Gastrocnemius medialis (tissue), 4 donors: Measurements from ENCODE around the gene KCNJ5. TPM values are rescaled to one million over a fixed set of nuclear protein-coding genes. Genes with fewer than 3 reads are reported as not detected.

Source experiments
- ATAC-seq, 2 donors: fragments of 150-250 bp; one replicate each; pipeline ENCODE4 v1.9.1; 2016
- DNase-seq, 2 donors: peaks; one replicate each; pipeline ENCODE4 v3.0.0-alpha.2; 2019
- H3K27ac ChIP-seq, 4 donors: fragments of 200-600 bp; sonication (generic); 1 replicate in 1 of 4; 2 replicates in 3 of 4; pipeline ENCODE4 v1.5.1; 2016 to 2018; ENCODE audit warnings: mild to moderate bottlenecking in 2 of 4, moderate library complexity in 1 of 4
- H3K27me3 ChIP-seq, 3 donors: fragments of 200-600 bp; sonication (generic) in 2 of 3; 1 replicate in 1 of 3; 2 replicates in 2 of 3; pipeline versions ENCODE4 v1.5.1 to v1.6.0; 2016 to 2019; ENCODE audit warnings: mild to moderate bottlenecking in 1 of 3, moderate library complexity in 1 of 3
- H3K36me3 ChIP-seq, 2 donors: fragments of 200-600 bp; sonication (generic) in 1 of 2; one replicate each; pipeline ENCODE4 v1.5.1; 2017 to 2018
- H3K4me1 ChIP-seq, 2 donors: fragments of 200-600 bp; sonication (generic) in 1 of 2; one replicate each; pipeline ENCODE4 v1.5.1; 2016 to 2017; ENCODE audit warnings: mild to moderate bottlenecking in 2 of 2
- H3K4me3 ChIP-seq, 4 donors: fragments of 200-600 bp; sonication (generic) in 3 of 4; 1 replicate in 1 of 4; 2 replicates in 3 of 4; pipeline ENCODE4 v1.5.1; 2016 to 2019; ENCODE audit warnings: mild to moderate bottlenecking in 2 of 4
- H3K9me3 ChIP-seq, 3 donors: fragments of 200-600 bp; sonication (generic) in 2 of 3; 1 replicate in 1 of 3; 2 replicates in 2 of 3; pipeline ENCODE4 v1.5.1; 2016 to 2019
- POLR2A ChIP-seq, 2 donors: fragments of 450-650 bp; IDR thresholded peaks; one replicate each; pipeline ENCODE4 v1.6.1; 2017; ENCODE audit warnings: antibody characterized with exemption in 2 of 2, mild to moderate bottlenecking in 2 of 2, moderate library complexity in 2 of 2
- in situ Hi-C, 4 donors: fragments of 200-750 bp; cut with MboI; loops; one replicate each; pipeline versions ENCODE4 v1.15.0 to v1.8.0; 2017; ENCODE audit warnings: low sequenced_read_pairs in 4 of 4
- intact Hi-C: fragments of 100-400 bp; cut with DNase I; formaldehyde crosslinking; loops from one replicate; pipeline ENCODE4 v1.15.1; 2023; ENCODE audit warnings: low total_unique reads
- total RNA-seq, 4 donors: library from RNA; depleted of rRNA; stranded (reverse); fragments of >200 nt; gene quantifications; one replicate each; pipeline versions ENCODE4 v1.1.0 to v1.2.3, GENCODE V29; 2016
- TF ChIP-seq, protein P1 (sequence below), 5 experiments: fragments of 450-650 bp in 3 of 5; fragments of 200-600 bp in 2 of 5; sonication (generic) in 2 of 5; IDR thresholded peaks in 4 of 5; conservative IDR thresholded peaks in 1 of 5; 1 replicate in 4 of 5; 2 replicates in 1 of 5; pipeline ENCODE4 v1.5.1; 2016 to 2019; ENCODE audit warnings: antibody characterized with exemption in 5 of 5, mild to moderate bottlenecking in 3 of 5, moderate library complexity in 3 of 5

Gene KCNJ5
- total RNA-seq, 4 donors from 2014 or later, result 0.24 to 0.46 TPM; not detected in 2

DNA sequence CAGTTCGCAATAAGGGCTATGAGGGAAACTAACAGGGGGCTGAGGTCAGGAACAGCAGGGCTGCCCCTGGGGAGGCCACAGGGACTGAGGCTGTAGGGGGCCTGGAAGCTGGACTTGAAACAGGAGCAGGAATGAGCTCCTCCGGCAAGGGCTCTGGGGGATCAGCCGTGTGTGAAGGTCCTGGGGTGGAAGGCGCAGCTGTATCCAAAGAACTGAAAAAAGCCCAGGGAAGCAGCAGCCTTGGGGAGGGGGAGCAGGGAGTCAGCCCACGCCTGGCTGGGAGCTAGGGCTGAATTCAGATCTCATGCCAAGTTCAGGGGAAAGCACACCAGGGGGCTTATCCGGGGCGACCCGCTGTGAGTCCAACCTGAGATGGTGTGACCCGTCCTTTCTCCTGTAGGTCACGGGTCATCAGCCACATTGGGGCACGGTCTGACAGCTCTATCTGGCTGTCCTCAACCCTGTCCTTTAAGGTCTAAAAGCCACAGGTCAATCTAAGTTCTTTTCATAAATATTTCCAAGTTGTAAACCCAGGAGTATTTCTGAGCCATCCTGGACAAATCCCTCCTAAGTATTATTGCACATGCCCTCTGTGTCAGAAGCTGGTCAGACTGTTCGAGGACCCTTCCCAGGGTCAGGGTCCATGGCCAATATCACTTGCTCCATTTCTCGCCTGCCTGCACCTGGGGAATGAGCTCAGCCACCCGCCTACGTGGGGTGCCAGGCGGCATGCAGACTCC lies 33.5 kb downstream of the KCNJ5 start:
- Histone ChIP-seq H3K4me1 (no peaks in the 10 kb centered on the region), H3K27me3 (no peaks in the 10 kb centered on the region), H3K36me3 (no peaks in the 10 kb centered on the region), H3K27ac (no peak overlapping the region), H3K9me3 (no peaks in the 10 kb centered on the region), H3K4me3 (no peak overlapping the region)
- DNase-seq (no peak), ATAC-seq (no peak)
- intact Hi-C loops, result no loop called here
- in situ Hi-C loops, result loop anchor here in 1 of 4 donors (25.0 kb wide), 1 partner anchor 88 kb away; no protein-coding TSS in a partner anchor
- TF ChIP-seq POLR2A (IDR thresholded peaks at IDR 0.05), result no peak
- TF ChIP-seq, protein P1, sequence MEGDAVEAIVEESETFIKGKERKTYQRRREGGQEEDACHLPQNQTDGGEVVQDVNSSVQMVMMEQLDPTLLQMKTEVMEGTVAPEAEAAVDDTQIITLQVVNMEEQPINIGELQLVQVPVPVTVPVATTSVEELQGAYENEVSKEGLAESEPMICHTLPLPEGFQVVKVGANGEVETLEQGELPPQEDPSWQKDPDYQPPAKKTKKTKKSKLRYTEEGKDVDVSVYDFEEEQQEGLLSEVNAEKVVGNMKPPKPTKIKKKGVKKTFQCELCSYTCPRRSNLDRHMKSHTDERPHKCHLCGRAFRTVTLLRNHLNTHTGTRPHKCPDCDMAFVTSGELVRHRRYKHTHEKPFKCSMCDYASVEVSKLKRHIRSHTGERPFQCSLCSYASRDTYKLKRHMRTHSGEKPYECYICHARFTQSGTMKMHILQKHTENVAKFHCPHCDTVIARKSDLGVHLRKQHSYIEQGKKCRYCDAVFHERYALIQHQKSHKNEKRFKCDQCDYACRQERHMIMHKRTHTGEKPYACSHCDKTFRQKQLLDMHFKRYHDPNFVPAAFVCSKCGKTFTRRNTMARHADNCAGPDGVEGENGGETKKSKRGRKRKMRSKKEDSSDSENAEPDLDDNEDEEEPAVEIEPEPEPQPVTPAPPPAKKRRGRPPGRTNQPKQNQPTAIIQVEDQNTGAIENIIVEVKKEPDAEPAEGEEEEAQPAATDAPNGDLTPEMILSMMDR (IDR thresholded peaks at IDR 0.05 in 4 of 5, conservative IDR thresholded peaks at IDR 0.05 in 1 of 5), result no peak

DNA sequence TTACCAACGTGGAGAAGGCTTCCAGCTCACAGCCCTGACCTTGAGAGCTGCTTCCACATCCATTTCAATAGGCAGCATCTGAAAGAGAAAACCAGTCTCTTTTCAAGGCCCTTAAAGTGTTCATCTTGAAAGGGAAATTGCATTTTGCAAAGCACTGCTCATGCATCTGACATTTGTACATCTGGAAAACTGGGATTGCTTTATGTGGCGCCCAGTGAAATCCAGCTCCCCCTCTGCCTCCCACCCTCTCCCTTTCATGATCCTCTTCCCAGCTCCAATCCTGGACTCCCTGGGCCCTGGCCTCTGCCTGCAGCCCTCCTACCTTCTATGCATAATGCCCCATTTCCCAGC lies 34.1 kb downstream of the KCNJ5 start:
- intact Hi-C loops (no loop called here), in situ Hi-C loops (no loop called here)
- Histone ChIP-seq H3K36me3 (no peaks in the 10 kb centered on the region), H3K27me3 (no peaks in the 10 kb centered on the region), H3K4me1 (no peaks in the 10 kb centered on the region), H3K4me3 (no peak overlapping the region), H3K9me3 (no peaks in the 10 kb centered on the region), H3K27ac (no peak overlapping the region)
- ATAC-seq (no peak), DNase-seq (no peak)
- TF ChIP-seq POLR2A (IDR thresholded peaks at IDR 0.05), result no peak
- TF ChIP-seq, protein P1 (IDR thresholded peaks at IDR 0.05 in 4 of 5, conservative IDR thresholded peaks at IDR 0.05 in 1 of 5), result no peak

DNA sequence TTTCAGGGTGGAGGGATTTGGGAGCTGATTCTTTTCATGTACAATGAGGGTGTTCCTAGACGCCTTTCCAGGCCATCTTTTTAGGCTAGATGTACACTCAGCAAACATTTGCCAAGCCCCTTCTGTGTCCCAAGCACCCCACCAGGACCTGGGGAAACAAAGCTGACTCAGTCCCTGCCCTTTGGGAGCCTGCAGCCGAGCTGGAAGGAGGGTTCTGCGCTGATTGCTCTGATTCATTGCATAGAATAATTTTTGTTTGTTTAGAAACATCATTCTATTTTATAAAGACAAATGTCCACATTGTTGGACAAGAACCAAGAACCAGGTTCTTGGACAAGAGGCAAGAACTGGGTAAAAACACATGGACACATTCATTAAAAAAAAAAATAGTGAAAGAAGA lies 34.8 kb downstream of the KCNJ5 start:
- Histone ChIP-seq H3K4me1 (no peaks in the 10 kb centered on the region), H3K9me3 (no peaks in the 10 kb centered on the region), H3K36me3 (no peaks in the 10 kb centered on the region), H3K27me3 (no peaks in the 10 kb centered on the region), H3K27ac (no peak overlapping the region), H3K4me3 (no peak overlapping the region)
- in situ Hi-C loops, result no loop called here
- TF ChIP-seq, protein P1 (IDR thresholded peaks at IDR 0.05 in 4 of 5, conservative IDR thresholded peaks at IDR 0.05 in 1 of 5), result no peak
- no peak for TF ChIP-seq POLR2A (IDR thresholded peaks at IDR 0.05)
- intact Hi-C loops, result no loop called here
- ATAC-seq (no peak), DNase-seq (no peak)

DNA sequence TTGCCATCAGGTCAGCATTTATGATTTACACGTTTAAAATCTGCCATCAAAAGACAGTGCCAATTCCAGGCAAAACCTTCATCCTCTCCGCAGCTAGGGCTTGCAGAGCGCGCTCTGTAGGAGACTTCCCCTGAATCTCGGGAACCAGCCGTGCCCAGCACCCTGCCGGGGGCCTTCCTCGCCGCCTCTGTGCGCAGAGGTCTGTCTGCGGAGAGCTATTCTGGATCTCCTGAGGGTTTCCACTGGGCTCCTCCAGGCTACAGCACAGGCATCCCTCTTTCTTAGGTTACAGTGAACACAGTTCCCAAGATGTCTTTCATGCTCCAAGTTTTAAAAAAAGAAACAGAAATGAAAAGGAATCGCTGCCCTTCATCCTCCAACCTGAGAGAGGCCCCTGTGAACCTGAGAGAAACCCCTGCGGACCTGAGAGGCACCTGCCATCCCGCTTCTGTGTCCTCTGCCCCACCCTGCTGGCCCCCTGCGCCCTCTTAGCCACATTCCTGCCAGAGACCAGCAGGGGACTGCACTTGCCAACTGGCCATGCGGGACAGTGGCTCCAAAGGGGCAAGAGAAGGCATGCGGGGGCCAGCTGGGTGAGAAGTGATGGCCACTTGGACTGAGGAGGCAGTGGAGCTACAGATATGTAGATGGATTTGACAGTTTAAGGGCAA lies 35.4 kb downstream of the KCNJ5 start:
- Histone ChIP-seq H3K4me3 (no peak overlapping the region), H3K9me3 (no peaks in the 10 kb centered on the region), H3K4me1 (no peaks in the 10 kb centered on the region), H3K27ac (no peak overlapping the region), H3K36me3 (no peaks in the 10 kb centered on the region), H3K27me3 (no peaks in the 10 kb centered on the region)
- intact Hi-C loops (no loop called here), in situ Hi-C loops (no loop called here)
- TF ChIP-seq, protein P1 (IDR thresholded peaks at IDR 0.05 in 4 of 5, conservative IDR thresholded peaks at IDR 0.05 in 1 of 5), result no peak
- TF ChIP-seq POLR2A (IDR thresholded peaks at IDR 0.05), result no peak
- DNase-seq (no peak), ATAC-seq (no peak)
